GM12801 (cell line): ENCODE data around the gene OSBPL7.

Source experiments
- CTCF ChIP-seq: IDR thresholded peaks from one replicate; pipeline ENCODE4 v1.5.1; 2011; ENCODE audit warnings: control low read depth; ENCODE audit not compliant: insufficient read length; ENCODE audit errors: extremely low read depth

OSBPL7 gene

GRCh38 chr17:47846716-47847340 lies 25.2 kb upstream of the OSBPL7 start:
- no peak for TF ChIP-seq CTCF

GRCh38 chr17:47845716-47846075 lies 24.1 kb upstream of the OSBPL7 start:
- no peak for TF ChIP-seq CTCF

- TF ChIP-seq CTCF = no peak
Observed at GRCh38 chr17:47844814-47845715, 23.5 kb upstream of the OSBPL7 start.

GRCh38 chr17:47844227-47844626 lies 22.6 kb upstream of the OSBPL7 start:
- no peak for TF ChIP-seq CTCF

- TF ChIP-seq CTCF = no peak
Observed at GRCh38 chr17:47843391-47843730, 21.8 kb upstream of the OSBPL7 start.

GRCh38 chr17:47841488-47842291 lies 20.1 kb upstream of the OSBPL7 start:
- TF ChIP-seq CTCF = no peak
